ENCODE data around the gene SYT1.

SYT1 gene

DNA sequence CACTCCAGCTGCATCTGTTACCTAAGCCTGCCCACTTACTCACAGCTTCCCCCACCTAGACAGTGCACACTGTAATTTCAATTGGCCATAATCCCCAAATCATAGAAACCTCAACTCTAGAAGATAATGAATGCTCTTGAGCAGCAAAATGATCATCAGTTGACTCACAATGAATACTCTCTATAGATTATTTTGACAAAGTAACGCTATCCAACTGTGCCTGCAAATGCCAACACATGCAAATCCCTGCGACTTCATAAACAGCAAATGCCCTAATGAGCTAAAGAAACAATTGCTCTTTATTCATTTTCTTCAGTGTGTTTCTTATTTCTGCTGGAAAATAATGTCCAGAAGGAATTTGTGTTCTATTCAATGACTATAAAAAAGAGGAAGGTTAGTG lies 506.7 kb downstream of the SYT1 start:
- TF ChIP-seq, protein P1, sequence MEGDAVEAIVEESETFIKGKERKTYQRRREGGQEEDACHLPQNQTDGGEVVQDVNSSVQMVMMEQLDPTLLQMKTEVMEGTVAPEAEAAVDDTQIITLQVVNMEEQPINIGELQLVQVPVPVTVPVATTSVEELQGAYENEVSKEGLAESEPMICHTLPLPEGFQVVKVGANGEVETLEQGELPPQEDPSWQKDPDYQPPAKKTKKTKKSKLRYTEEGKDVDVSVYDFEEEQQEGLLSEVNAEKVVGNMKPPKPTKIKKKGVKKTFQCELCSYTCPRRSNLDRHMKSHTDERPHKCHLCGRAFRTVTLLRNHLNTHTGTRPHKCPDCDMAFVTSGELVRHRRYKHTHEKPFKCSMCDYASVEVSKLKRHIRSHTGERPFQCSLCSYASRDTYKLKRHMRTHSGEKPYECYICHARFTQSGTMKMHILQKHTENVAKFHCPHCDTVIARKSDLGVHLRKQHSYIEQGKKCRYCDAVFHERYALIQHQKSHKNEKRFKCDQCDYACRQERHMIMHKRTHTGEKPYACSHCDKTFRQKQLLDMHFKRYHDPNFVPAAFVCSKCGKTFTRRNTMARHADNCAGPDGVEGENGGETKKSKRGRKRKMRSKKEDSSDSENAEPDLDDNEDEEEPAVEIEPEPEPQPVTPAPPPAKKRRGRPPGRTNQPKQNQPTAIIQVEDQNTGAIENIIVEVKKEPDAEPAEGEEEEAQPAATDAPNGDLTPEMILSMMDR (IDR thresholded peaks at IDR 0.05; ENCODE audit: borderline replicate concordance, insufficient read depth, low read depth, low read length) = no peak
- H3K4me3 ChIP-seq (ENCODE audit: low read depth, low read length) = no peak overlapping the region

DNA sequence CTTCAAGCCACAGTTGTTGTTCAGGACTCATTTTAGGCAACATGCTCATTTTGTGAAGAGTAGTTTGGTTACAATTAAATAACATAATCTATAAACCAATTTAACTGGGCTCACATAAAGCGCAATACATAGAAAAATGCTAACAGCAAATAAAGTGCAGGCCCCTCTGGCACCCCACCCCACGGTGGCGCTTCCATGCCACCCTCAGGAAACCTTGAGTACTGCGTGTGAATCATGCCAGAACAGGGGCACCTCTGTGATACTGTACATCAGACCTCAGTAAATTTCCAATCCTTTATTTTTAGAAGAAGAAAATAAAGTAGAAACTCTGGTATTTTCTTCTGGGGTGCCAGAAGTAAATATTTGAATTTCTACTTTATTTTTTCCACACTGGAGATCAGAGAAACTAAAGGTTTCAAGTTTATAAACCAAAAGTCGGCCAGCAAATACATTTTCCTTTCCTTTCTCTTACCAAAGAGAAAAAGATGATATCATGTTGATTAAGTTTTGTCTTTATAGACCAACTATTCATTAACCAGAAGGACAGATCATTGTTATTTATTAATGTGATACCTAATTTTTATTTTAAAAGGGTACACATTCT lies 509.4 kb downstream of the SYT1 start:
- TF ChIP-seq, protein P1 (IDR thresholded peaks at IDR 0.05; ENCODE audit: borderline replicate concordance, insufficient read depth, low read depth, low read length) = peak; percentile 60; the same call in 1 of the 2 replicates
- no peak overlapping the region for H3K4me3 ChIP-seq (ENCODE audit: low read depth, low read length)

GRCh38 chr12:79374545-79374944 lies 510.0 kb downstream of the SYT1 start:
- TF ChIP-seq, protein P1 (IDR thresholded peaks at IDR 0.05; ENCODE audit: borderline replicate concordance, insufficient read depth, low read depth, low read length) = no peak
- no peak overlapping the region for H3K4me3 ChIP-seq (ENCODE audit: low read depth, low read length)

DNA sequence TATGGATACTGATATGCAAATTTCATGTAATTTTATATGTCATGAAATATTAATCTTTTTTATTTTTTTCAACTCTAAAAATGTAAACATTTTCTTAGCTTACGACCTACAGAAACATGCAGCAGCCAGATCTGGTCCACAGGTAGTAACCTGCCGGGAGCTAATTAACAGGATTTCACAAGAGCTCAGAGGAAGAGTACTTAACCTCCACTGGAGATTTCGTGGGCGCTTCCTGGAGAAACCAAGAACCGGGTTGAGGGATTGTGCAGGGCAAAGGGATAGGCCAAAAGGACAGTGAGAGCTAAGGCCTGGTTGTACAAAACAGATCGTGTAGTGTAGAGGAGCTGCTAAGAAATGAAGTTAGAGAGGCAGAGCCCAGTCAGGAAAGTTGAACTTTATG lies 510.5 kb downstream of the SYT1 start:
- H3K4me3 ChIP-seq (ENCODE audit: low read depth, low read length) = no peak overlapping the region
- TF ChIP-seq, protein P1 (IDR thresholded peaks at IDR 0.05; ENCODE audit: borderline replicate concordance, insufficient read depth, low read depth, low read length) = no peak

DNA sequence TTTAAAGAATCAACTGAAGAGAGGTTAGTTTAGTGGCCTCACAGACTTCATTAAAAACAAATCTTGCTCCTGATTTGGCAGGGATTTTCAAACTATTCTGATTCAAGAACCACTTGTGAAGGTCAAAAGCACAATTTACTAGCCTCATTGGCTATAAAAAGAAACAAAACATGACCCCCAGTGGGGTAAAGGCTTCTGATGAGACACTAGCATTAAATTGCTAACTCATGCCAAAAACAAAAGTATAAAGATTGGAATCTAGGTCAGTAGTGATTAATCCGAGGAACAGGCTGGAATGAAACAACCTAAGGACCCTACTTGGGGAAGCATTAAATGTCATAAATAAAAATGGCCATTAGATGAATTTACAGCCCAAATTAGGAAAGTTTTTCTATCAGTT lies 513.9 kb downstream of the SYT1 start:
- TF ChIP-seq, protein P1 (IDR thresholded peaks at IDR 0.05; ENCODE audit: borderline replicate concordance, insufficient read depth, low read depth, low read length) = no peak
- no peak overlapping the region for H3K4me3 ChIP-seq (ENCODE audit: low read depth, low read length)

DNA sequence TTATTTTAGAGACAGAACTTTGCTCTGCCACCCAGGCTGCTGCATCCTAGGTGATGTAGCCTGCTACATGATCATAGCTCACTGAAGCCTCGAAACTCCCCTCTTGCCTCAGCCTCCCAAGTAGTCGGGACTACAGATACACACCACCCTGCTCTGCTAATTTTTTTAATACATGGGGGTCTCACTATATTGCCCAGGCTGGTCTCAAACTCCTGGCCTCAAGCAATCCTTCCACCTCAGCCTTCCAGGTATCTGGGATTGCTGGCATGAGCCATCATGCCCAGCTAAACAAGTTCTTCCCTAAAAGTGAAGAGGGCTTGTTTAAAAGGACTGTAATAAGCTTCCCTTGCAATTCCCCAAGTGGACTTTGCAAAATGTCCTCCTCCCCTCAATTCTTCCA lies 515.8 kb downstream of the SYT1 start:
- TF ChIP-seq, protein P1 (IDR thresholded peaks at IDR 0.05; ENCODE audit: borderline replicate concordance, insufficient read depth, low read depth, low read length) = no peak
- no peak overlapping the region for H3K4me3 ChIP-seq (ENCODE audit: low read depth, low read length)
